Body of pancreas (tissue), 4 donors: ENCODE data around the gene DTNB. TPM values are rescaled to one million over a fixed set of nuclear protein-coding genes. Genes with fewer than 3 reads are reported as not detected.

Experiments used
- ATAC-seq: fragments of 150-250 bp; one replicate; pipeline ENCODE4 v1.9.1; 2016
- DNase-seq, 4 donors: peaks; one replicate each; pipeline ENCODE4 v3.0.0-alpha.2; 2019
- H3K27ac ChIP-seq, 4 donors: fragments of 200-600 bp; sonication (generic); 1 replicate in 3 of 4; 2 replicates in 1 of 4; pipeline versions ENCODE4 v1.5.1 to v1.6.1; 2016 to 2019; ENCODE audit warnings: mild to moderate bottlenecking in 1 of 4, mixed read lengths in 1 of 4, moderate library complexity in 1 of 4
- H3K27me3 ChIP-seq, 2 donors: fragments of 200-600 bp; sonication (generic); one replicate each; pipeline ENCODE4 v1.6.0; 2016; ENCODE audit warnings: mild to moderate bottlenecking in 1 of 2
- H3K36me3 ChIP-seq, 2 donors: fragments of 200-600 bp; sonication (generic); replicated peaks in 1 of 2; 2 replicates each; pipeline ENCODE4 v1.5.1; 2016; ENCODE audit warnings: low read depth in 2 of 2; ENCODE audit not compliant: insufficient read depth in 1 of 2
- H3K4me1 ChIP-seq: fragments of 200-600 bp; sonication (generic); one replicate; pipeline ENCODE4 v1.6.0; 2016
- H3K4me3 ChIP-seq, 2 donors: fragments of 200-600 bp; sonication (generic); 1 replicate in 1 of 2; 2 replicates in 1 of 2; pipeline ENCODE4 v1.5.1; 2016 to 2019
- H3K9me3 ChIP-seq, 3 donors: fragments of 200-600 bp; sonication (generic); 1 replicate in 2 of 3; 2 replicates in 1 of 3; pipeline ENCODE4 v1.5.1; 2016
- POLR2A ChIP-seq, 3 donors: fragments of 450-650 bp; IDR thresholded peaks; one replicate each; pipeline ENCODE4 v1.6.1; 2016; ENCODE audit warnings: antibody characterized with exemption in 3 of 3, mild to moderate bottlenecking in 2 of 3
- WGBS, 2 donors: methylation state at CpG; one replicate each; pipeline ENCODE4 v1.1.5; 2017; 5-methylcytosine and 5-hydroxymethylcytosine counted together
- intact Hi-C: fragments of 100-400 bp; cut with DNase I; formaldehyde crosslinking; loops from one replicate; pipeline ENCODE4 v1.15.1; 2023
- total RNA-seq, 2 donors: library from RNA; depleted of rRNA; stranded (reverse); fragments of >200 nt; gene quantifications; one replicate each; pipeline ENCODE4 v1.1.0, GENCODE V29; 2016
- TF ChIP-seq, protein P1 (sequence below), 7 experiments: fragments of 450-650 bp in 4 of 7; fragments of 200-600 bp in 3 of 7; sonication (generic) in 3 of 7; IDR thresholded peaks; one replicate each; pipeline ENCODE4 v1.5.1; 2016 to 2019; ENCODE audit warnings: antibody characterized with exemption in 7 of 7

Gene DTNB
- total RNA-seq, 2 donors from 2014 or later = 17.8 to 22.6 TPM

DNA sequence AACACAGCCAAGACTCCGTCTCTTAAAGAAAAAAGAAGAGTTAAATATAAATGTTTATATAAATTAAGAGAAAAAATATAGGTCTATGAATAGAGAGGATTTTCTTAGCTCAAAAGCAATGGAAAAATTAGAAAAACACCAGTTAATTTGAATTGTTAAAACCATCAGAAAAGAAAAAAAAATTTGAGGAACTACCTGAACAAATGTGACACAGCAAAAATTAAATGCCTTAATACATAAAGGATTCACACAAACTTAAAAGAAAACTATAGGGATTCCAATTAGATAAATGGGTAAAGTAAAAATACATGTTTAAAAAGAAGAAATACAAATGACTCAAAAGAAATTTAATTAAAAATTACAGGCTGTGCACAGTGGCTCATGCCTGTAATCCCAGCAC, 183.7 kb downstream of the DTNB start:
- H3K4me3 ChIP-seq = no peak overlapping the region
- DNase-seq (no peak), ATAC-seq (no peak)
- no peaks in the 10 kb centered on the region for H3K36me3 ChIP-seq
- 81 to 97% methylated on average over 1 of the region's 1 CpG for WGBS, 2 donors
- intact Hi-C loops = no loop called here
- H3K9me3 ChIP-seq = no peaks in the 10 kb centered on the region
- no peaks in the 10 kb centered on the region for H3K4me1 ChIP-seq
- no peaks in the 10 kb centered on the region for H3K27me3 ChIP-seq
- H3K27ac ChIP-seq = no peak overlapping the region
- TF ChIP-seq, protein P1, sequence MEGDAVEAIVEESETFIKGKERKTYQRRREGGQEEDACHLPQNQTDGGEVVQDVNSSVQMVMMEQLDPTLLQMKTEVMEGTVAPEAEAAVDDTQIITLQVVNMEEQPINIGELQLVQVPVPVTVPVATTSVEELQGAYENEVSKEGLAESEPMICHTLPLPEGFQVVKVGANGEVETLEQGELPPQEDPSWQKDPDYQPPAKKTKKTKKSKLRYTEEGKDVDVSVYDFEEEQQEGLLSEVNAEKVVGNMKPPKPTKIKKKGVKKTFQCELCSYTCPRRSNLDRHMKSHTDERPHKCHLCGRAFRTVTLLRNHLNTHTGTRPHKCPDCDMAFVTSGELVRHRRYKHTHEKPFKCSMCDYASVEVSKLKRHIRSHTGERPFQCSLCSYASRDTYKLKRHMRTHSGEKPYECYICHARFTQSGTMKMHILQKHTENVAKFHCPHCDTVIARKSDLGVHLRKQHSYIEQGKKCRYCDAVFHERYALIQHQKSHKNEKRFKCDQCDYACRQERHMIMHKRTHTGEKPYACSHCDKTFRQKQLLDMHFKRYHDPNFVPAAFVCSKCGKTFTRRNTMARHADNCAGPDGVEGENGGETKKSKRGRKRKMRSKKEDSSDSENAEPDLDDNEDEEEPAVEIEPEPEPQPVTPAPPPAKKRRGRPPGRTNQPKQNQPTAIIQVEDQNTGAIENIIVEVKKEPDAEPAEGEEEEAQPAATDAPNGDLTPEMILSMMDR (IDR thresholded peaks at IDR 0.05) = no peak
- TF ChIP-seq POLR2A (IDR thresholded peaks at IDR 0.05) = no peak

DNA sequence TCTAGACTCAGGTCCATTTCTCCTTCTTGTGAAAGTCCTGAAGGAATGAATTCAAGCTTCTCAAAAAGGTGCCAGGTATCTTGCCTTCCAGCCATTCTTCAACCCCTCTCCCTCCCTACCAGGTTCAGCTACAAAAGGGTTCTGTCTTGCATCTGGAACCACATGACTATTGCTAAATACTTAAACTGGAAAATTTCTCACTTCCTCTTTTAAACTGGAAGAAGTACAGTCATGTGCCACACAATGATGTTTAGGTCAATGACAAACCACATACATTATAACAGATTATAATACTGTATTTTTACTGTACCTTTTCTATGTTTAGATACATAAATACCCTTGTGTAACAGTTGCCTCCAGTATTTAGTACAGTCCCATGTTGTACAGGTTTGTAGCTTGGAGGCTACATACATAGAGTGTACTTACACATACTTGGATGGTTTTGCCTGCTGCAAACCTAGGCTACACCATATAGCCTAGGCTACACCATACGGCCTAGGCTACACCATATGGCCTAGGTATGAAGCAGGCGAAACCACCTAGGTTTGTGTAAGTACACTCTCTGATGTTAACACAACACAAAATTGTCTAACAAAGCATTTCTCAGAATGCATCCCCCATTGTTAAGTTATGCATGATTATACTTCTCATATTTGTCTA, 189.6 kb downstream of the DTNB start:
- intact Hi-C loops = no loop called here
- 82 to 92% methylated on average over 2 of the region's 2 CpGs for WGBS, 2 donors
- no peaks in the 10 kb centered on the region for H3K27me3 ChIP-seq
- no peak for TF ChIP-seq POLR2A (IDR thresholded peaks at IDR 0.05)
- TF ChIP-seq, protein P1 (IDR thresholded peaks at IDR 0.05) = no peak
- H3K36me3 ChIP-seq = no peaks in the 10 kb centered on the region
- ATAC-seq (no peak), DNase-seq (no peak)
- H3K9me3 ChIP-seq = no peaks in the 10 kb centered on the region
- H3K4me1 ChIP-seq = no peaks in the 10 kb centered on the region
- no peak overlapping the region for H3K27ac ChIP-seq
- no peak overlapping the region for H3K4me3 ChIP-seq

DNA sequence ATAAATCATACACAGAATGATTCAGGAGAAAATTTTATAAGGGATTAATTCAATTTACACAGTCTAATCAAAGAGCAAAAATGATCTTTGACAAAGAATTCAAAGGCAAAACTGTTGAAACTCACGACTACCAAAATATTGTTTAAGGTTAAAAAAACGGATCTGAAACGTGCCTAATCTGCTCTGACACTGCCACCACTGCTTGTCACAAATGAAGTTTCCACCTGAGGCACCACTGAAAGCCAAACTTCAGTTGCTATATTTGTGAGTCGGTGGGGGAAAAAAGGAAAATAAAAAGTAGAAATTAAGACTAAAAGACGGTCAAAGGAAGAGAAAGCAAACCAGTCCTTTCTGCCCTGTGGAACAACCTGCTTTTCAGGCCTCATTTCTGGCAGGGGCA, 191.0 kb downstream of the DTNB start:
- H3K9me3 ChIP-seq = no peaks in the 10 kb centered on the region
- ATAC-seq (no peak), DNase-seq (no peak)
- H3K27me3 ChIP-seq = no peaks in the 10 kb centered on the region
- intact Hi-C loops = no loop called here
- 84 to 86% methylated on average over 5 of the region's 5 CpGs for WGBS, 2 donors
- TF ChIP-seq, protein P1 (IDR thresholded peaks at IDR 0.05) = no peak
- TF ChIP-seq POLR2A (IDR thresholded peaks at IDR 0.05) = no peak
- no peaks in the 10 kb centered on the region for H3K4me1 ChIP-seq
- no peak overlapping the region for H3K4me3 ChIP-seq
- H3K27ac ChIP-seq = no peak overlapping the region
- no peaks in the 10 kb centered on the region for H3K36me3 ChIP-seq

DNA sequence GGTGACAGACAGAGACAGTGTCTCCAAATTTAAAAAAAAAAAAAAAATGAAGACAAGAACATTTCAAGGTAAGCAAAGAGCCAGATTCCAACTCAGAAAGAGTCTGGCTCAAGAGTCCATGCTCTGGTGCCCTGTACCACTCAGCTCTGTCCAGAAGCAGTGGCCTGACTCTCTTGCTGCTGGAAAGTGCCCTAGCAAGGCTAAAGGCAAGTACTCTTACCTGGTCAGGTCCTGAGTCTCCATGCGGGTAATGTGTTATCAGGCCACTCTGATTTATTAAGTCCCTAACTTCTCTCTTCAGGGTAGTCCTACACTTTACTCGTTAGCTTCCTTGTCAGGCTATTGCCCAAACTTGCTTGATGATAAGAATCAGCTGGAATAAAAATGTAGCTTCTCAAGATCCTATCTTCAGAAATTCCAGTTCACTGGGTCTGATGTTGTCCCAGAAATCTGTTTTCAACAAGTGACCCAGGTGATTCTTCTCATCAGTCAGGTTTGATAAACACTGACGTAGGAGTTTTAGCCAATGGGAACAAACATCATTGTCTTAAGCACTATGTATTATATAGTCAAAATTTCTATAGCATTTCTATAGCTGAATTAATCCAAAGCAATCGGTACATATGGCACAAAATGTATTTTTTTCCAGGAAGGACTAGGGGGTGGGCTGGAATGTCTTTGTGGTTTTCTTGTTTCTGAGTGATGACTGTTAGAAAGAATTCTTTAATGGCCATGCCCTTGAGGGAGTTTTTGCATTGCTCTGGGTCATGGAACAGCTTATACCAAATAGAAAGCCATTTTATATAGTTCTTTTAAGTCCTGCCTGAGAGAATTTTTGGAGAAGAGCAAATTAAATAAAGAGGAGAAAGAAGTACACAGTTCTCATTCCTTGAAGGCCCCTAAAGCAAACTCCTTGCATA, 191.7 kb downstream of the DTNB start:
- Histone ChIP-seq H3K9me3 (no peaks in the 10 kb centered on the region), H3K4me3 (no peak overlapping the region), H3K36me3 (no peaks in the 10 kb centered on the region), H3K27me3 (no peaks in the 10 kb centered on the region), H3K27ac (no peak overlapping the region), H3K4me1 (no peaks in the 10 kb centered on the region)
- DNase-seq = no peak
- ATAC-seq = no peak
- 83 to 92% methylated on average over 4 of the region's 4 CpGs for WGBS, 2 donors
- no peak for TF ChIP-seq POLR2A (IDR thresholded peaks at IDR 0.05)
- TF ChIP-seq, protein P1 (IDR thresholded peaks at IDR 0.05) = no peak
- intact Hi-C loops = no loop called here
